ENCODE measurements around the gene EYA2.

Gene EYA2

DNA sequence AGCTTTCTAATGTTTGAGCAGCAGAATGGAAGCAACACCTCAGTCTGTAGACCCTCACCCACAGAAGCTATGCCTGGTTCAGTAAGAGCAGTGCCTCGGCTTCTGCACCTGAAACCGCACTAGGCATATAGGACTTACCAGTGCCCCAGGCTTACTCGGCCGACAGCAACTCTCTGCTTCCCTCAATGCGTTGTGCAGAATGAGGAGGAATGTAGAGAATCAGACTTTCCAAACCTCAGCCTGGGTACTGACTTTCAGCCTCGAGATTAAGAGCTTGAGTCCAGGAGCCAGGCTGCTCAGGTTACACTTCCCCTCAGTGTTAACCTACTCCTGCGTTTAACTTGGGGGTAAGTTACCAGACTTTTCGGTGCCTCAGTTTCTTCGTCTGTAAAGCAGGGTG is 8.6 kb downstream of the EYA2 start (continued):
- TF ChIP-seq ZNF8 (CRISPR knock-in tag; IDR thresholded peaks at IDR 0.05) (no peak), ZFP3 (CRISPR knock-in tag; IDR thresholded peaks at IDR 0.05) (no peak), ISL1 (CRISPR knock-in tag; IDR thresholded peaks at IDR 0.05) (no peak), ZFP30 (CRISPR knock-in tag; IDR thresholded peaks at IDR 0.05) (no peak), RARB (CRISPR knock-in tag; IDR thresholded peaks at IDR 0.05) (no peak), BACH2 (CRISPR knock-in tag; IDR thresholded peaks at IDR 0.05; ENCODE audit: borderline replicate concordance) (no peak)

DNA sequence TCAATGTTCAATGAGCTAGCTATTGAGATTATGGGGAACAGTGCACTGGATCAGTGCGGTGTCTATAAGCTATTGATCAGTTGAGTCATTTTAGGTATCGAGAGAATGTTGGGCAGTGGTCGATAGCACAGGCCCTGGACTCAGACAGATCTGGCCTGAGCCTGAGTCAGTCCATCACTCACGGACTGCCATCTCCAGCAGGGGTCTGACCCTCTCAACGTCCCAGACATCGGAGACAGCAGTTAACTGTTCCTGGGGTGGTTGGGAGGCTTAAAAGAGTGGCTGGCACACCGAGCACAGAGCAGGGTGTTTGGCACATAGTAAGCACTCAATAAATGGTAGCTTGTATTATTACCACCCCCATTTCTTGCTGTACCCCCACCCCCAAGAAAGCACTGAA is 9.3 kb downstream of the EYA2 start:
- TF ChIP-seq PATZ1 (CRISPR knock-in tag; IDR thresholded peaks at IDR 0.05; ENCODE audit: borderline replicate concordance) (no peak), OSR1 (CRISPR knock-in tag; IDR thresholded peaks at IDR 0.05) (no peak), CSDC2 (CRISPR knock-in tag; IDR thresholded peaks at IDR 0.05) (no peak), ZC3H10 (CRISPR knock-in tag; IDR thresholded peaks at IDR 0.05) (no peak), ZNF8 (CRISPR knock-in tag; IDR thresholded peaks at IDR 0.05) (no peak), SNAI2 (CRISPR knock-in tag; IDR thresholded peaks at IDR 0.05) (no peak), BACH2 (CRISPR knock-in tag; IDR thresholded peaks at IDR 0.05; ENCODE audit: borderline replicate concordance) (no peak)
- no peak for ATAC-seq

GRCh38 chr20:46905364-46906125 is 10.9 kb downstream of the EYA2 start:
- no peak for ATAC-seq
- TF ChIP-seq TOX (CRISPR knock-in tag; IDR thresholded peaks at IDR 0.05; ENCODE audit: borderline replicate concordance) (no peak), GLIS3 (CRISPR knock-in tag; IDR thresholded peaks at IDR 0.05) (no peak), ZNF8 (CRISPR knock-in tag; IDR thresholded peaks at IDR 0.05) (no peak), PPARA (CRISPR knock-in tag; IDR thresholded peaks at IDR 0.05; ENCODE audit: borderline replicate concordance) (no peak), PATZ1 (CRISPR knock-in tag; IDR thresholded peaks at IDR 0.05; ENCODE audit: borderline replicate concordance) (no peak), ZC3H10 (CRISPR knock-in tag; IDR thresholded peaks at IDR 0.05) (no peak)
- TF ChIP-seq, protein P1, sequence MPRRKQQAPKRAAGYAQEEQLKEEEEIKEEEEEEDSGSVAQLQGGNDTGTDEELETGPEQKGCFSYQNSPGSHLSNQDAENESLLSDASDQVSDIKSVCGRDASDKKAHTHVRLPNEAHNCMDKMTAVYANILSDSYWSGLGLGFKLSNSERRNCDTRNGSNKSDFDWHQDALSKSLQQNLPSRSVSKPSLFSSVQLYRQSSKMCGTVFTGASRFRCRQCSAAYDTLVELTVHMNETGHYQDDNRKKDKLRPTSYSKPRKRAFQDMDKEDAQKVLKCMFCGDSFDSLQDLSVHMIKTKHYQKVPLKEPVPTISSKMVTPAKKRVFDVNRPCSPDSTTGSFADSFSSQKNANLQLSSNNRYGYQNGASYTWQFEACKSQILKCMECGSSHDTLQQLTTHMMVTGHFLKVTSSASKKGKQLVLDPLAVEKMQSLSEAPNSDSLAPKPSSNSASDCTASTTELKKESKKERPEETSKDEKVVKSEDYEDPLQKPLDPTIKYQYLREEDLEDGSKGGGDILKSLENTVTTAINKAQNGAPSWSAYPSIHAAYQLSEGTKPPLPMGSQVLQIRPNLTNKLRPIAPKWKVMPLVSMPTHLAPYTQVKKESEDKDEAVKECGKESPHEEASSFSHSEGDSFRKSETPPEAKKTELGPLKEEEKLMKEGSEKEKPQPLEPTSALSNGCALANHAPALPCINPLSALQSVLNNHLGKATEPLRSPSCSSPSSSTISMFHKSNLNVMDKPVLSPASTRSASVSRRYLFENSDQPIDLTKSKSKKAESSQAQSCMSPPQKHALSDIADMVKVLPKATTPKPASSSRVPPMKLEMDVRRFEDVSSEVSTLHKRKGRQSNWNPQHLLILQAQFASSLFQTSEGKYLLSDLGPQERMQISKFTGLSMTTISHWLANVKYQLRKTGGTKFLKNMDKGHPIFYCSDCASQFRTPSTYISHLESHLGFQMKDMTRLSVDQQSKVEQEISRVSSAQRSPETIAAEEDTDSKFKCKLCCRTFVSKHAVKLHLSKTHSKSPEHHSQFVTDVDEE (CRISPR knock-in tag; IDR thresholded peaks at IDR 0.05): no peak

- ATAC-seq: no peak
- TF ChIP-seq, protein P2, sequence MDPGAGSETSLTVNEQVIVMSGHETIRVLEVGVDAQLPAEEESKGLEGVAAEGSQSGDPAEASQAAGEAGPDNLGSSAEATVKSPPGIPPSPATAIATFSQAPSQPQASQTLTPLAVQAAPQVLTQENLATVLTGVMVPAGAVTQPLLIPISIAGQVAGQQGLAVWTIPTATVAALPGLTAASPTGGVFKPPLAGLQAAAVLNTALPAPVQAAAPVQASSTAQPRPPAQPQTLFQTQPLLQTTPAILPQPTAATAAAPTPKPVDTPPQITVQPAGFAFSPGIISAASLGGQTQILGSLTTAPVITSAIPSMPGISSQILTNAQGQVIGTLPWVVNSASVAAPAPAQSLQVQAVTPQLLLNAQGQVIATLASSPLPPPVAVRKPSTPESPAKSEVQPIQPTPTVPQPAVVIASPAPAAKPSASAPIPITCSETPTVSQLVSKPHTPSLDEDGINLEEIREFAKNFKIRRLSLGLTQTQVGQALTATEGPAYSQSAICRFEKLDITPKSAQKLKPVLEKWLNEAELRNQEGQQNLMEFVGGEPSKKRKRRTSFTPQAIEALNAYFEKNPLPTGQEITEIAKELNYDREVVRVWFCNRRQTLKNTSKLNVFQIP (CRISPR knock-in tag; IDR thresholded peaks at IDR 0.05; ENCODE audit: borderline replicate concordance, low read depth): no peak
- TF ChIP-seq SNAI2 (CRISPR knock-in tag; IDR thresholded peaks at IDR 0.05): no peak
- no peak for TF ChIP-seq ZNF8 (CRISPR knock-in tag; IDR thresholded peaks at IDR 0.05)
- TF ChIP-seq CREB5 (CRISPR knock-in tag; IDR thresholded peaks at IDR 0.05; ENCODE audit: low read depth): no peak
- no peak for TF ChIP-seq CSDC2 (CRISPR knock-in tag; IDR thresholded peaks at IDR 0.05)
- TF ChIP-seq, protein P1 (CRISPR knock-in tag; IDR thresholded peaks at IDR 0.05): no peak
- TF ChIP-seq ISL1 (CRISPR knock-in tag; IDR thresholded peaks at IDR 0.05): no peak
- no peak for TF ChIP-seq ZFP3 (CRISPR knock-in tag; IDR thresholded peaks at IDR 0.05)
Measured at GRCh38 chr20:46913329-46914044, 18.8 kb downstream of the EYA2 start.

Data from SK-N-SH treated with all-trans-retinoic acid at 6 μM for 48 hours (cell line).